Esophagus squamous epithelium (tissue), 4 donors: ENCODE measurements around the gene CRADD.

Source experiments
- CTCF ChIP-seq, 6 experiments: fragments of 450-650 bp in 4 of 6; fragments of 200-600 bp in 2 of 6; sonication (generic) in 2 of 6; IDR thresholded peaks; one replicate each; pipeline ENCODE4 v1.5.1; 2016 to 2019; ENCODE audit warnings: antibody characterized with exemption in 6 of 6, mild to moderate bottlenecking in 4 of 6, moderate library complexity in 4 of 6
- POLR2A ChIP-seq, 4 donors: fragments of 450-650 bp; IDR thresholded peaks; one replicate each; pipeline ENCODE4 v1.6.1; 2017; ENCODE audit warnings: antibody characterized with exemption in 4 of 4, mild to moderate bottlenecking in 4 of 4, moderate library complexity in 3 of 4

- no peak for TF ChIP-seq CTCF (IDR thresholded peaks at IDR 0.05)
- TF ChIP-seq POLR2A (IDR thresholded peaks at IDR 0.05), result no peak
These were observed 56.8 kb downstream of the CRADD start for GRCh38 chr12:93733928-93734327.
